Measurements from ENCODE around the gene TDRD3. TPM values are rescaled to one million over a fixed set of nuclear protein-coding genes. Genes with fewer than 3 reads are reported as not detected.
"Not testable (repeated sequence)": the region's sequence is repeated elsewhere in the genome, so short reads cannot be mapped to it uniquely, and the experiment has no call there.

The TDRD3 gene
- 65.0 TPM for total RNA-seq

GRCh38 chr13:60396783-60397703 is at the start of gene TDRD3:
TDRD3 (plus strand) TSS chr13:60397220; CDS start chr13:60397365, 145 bp downstream.
- peak; percentile 72 for DNase-seq

- DNase-seq: no peak
These were observed 49.3 kb upstream of the TDRD3 start for GRCh38 chr13:60347690-60348089.

GRCh38 chr13:60348097-60348496 is 48.9 kb upstream of the TDRD3 start:
- no peak for DNase-seq

- no peak for DNase-seq
These were observed 45.7 kb upstream of the TDRD3 start for GRCh38 chr13:60351326-60351725.

- DNase-seq: no peak
These were observed 45.0 kb upstream of the TDRD3 start for GRCh38 chr13:60351855-60352615.

GRCh38 chr13:60352644-60353043 is 44.4 kb upstream of the TDRD3 start:
- no peak for DNase-seq

- no peak for DNase-seq
These were observed 42.0 kb upstream of the TDRD3 start for GRCh38 chr13:60355056-60355455.

- no peak for DNase-seq
These were observed 40.0 kb upstream of the TDRD3 start for GRCh38 chr13:60356970-60357369.

GRCh38 chr13:60358453-60358852 is 38.6 kb upstream of the TDRD3 start:
- DNase-seq: no peak

- no peak for DNase-seq
These were observed 33.7 kb upstream of the TDRD3 start for GRCh38 chr13:60363288-60363687.

- DNase-seq: no peak
These were observed 27.8 kb upstream of the TDRD3 start for GRCh38 chr13:60369242-60369641.

- no peak for DNase-seq
These were observed 26.7 kb upstream of the TDRD3 start for GRCh38 chr13:60370343-60370742.

- DNase-seq: no peak
These were observed 24.9 kb upstream of the TDRD3 start for GRCh38 chr13:60372141-60372540.

- not testable (repeated sequence) for DNase-seq
These were observed 17.7 kb upstream of the TDRD3 start for GRCh38 chr13:60379282-60379681.

- DNase-seq: no peak
These were observed 17.0 kb upstream of the TDRD3 start for GRCh38 chr13:60379837-60380565.

- no peak for DNase-seq
These were observed 12.1 kb upstream of the TDRD3 start for GRCh38 chr13:60384911-60385310.

- DNase-seq: no peak
These were observed 10.8 kb upstream of the TDRD3 start for GRCh38 chr13:60386250-60386649.

- no peak for DNase-seq
These were observed 4.9 kb upstream of the TDRD3 start for GRCh38 chr13:60392131-60392530.

- peak; percentile 93 for DNase-seq
These were observed 843 bp upstream of the TDRD3 start for GRCh38 chr13:60395971-60396782.

- DNase-seq: peak; percentile 52
These were observed 821 bp downstream of the TDRD3 start for GRCh38 chr13:60397704-60398378.

GRCh38 chr13:60398379-60398891 is 1.4 kb downstream of the TDRD3 start:
- no peak for DNase-seq

Data from occipital lobe (tissue), 2 donors.